ENCODE data around the gene LRRC4C. TPM values are rescaled to one million over a fixed set of nuclear protein-coding genes. Genes with fewer than 3 reads are reported as not detected.
A peak's percentile ranks its signal among the peaks of the same experiment; 100 is the strongest.

Gene LRRC4C
- total and polyA plus RNA-seq, 2 experiments from 2014 or later: 0.35 to 1.1 TPM

DNA sequence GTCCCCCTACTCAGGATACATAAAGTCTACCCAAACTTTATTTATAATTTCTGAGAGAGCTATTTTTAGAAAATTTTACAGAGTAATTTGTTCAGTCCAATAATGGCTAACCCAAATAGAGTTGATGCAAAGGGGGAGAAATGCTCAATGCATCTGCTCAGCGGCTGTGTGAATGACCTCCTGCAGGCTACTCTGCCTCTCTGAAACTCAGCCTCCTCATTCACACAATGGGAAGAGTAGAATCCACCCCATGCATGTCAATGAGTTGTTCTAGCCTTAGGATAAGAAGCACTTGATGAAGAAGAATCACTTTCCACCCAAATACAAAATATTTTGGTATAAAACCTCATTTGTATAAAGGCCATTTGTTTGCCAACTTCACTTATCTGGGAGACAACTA, 1204.0 kb downstream of the LRRC4C start:
- H4K20me1 ChIP-seq (replicated peaks; ENCODE audit: insufficient read depth): no peaks in the 10 kb centered on the region
- no peaks in the 10 kb centered on the region for H3K36me3 ChIP-seq (ENCODE audit: insufficient read depth)
- H3K27ac Mint-ChIP-seq: no peak overlapping the region
- no peaks in the 10 kb centered on the region for H3K27me3 ChIP-seq (ENCODE audit: insufficient read depth)
- H3K9me3 Mint-ChIP-seq: no peaks in the 10 kb centered on the region
- no peak overlapping the region for H3K27ac ChIP-seq (ENCODE audit: low read depth)
- ATAC-seq (peak; percentile 58), DNase-seq (ENCODE audit: low spot score) (no peak)
- no peak for TF ChIP-seq POLR2AphosphoS5 (IDR thresholded peaks at IDR 0.05; ENCODE audit: low read depth)
- no peaks in the 10 kb centered on the region for H3K36me3 Mint-ChIP-seq (ENCODE audit: low read depth)
- H3K27me3 Mint-ChIP-seq (ENCODE audit: insufficient read depth, low read depth, poor library complexity): peaks cover 2% of the 10 kb centered on the region
- H2AFZ ChIP-seq: no peak overlapping the region
- no peaks in the 10 kb centered on the region for H3K4me1 ChIP-seq (ENCODE audit: insufficient read depth)
- H3K4me3 ChIP-seq: no peak overlapping the region
- H3K4me3 Mint-ChIP-seq: no peak overlapping the region
- no peaks in the 10 kb centered on the region for H3K79me2 ChIP-seq (replicated peaks; ENCODE audit: insufficient read depth)
- 0 out of 2 replicates have a peak, but pooled peaks cover 2% of the 10 kb centered on the region for H3K9me2 ChIP-seq (ENCODE audit: insufficient read depth)
- H3F3A ChIP-seq (replicated peaks; ENCODE audit: low read depth): no peaks in the 10 kb centered on the region
- peaks cover 5% of the 10 kb centered on the region; the same call in 1 of the 3 replicates for H3K4me1 Mint-ChIP-seq
- H3K4me2 ChIP-seq: no peak overlapping the region

DNA sequence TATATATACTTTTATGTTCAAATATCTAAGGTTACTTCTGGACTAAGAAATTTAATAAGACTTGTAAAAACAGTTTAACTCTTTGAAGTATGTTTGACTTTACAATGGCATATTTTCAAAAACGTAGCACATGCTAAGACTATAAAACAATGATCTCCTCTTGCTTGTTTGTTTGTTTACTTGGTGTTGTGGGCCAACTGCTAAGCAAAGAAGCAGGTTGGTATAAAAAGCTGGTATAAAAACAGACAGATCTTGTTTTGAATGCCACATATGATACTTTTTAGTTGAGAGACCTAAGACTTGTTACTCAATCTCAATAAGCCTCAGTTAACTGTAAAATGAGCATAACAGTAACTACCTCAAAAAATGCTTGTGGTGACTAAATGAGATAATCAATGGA, 1206.3 kb downstream of the LRRC4C start:
- Mint-ChIP-seq H3K4me1 (peaks cover 6% of the 10 kb centered on the region), H3K27me3 (ENCODE audit: insufficient read depth, low read depth, poor library complexity) (peaks cover 9% of the 10 kb centered on the region), H3K27ac (no peak overlapping the region), H3K4me3 (no peak overlapping the region), H3K9me3 (no peaks in the 10 kb centered on the region), H3K36me3 (ENCODE audit: low read depth) (no peaks in the 10 kb centered on the region)
- Histone ChIP-seq H3K27me3 (ENCODE audit: insufficient read depth) (peaks cover 7% of the 10 kb centered on the region), H3F3A (replicated peaks; ENCODE audit: low read depth) (no peaks in the 10 kb centered on the region), H3K4me2 (no peak overlapping the region), H3K4me1 (ENCODE audit: insufficient read depth) (no peaks in the 10 kb centered on the region), H3K79me2 (replicated peaks; ENCODE audit: insufficient read depth) (no peaks in the 10 kb centered on the region), H2AFZ (no peak overlapping the region), H3K9me2 (ENCODE audit: insufficient read depth) (no peaks in the 10 kb centered on the region), H4K20me1 (replicated peaks; ENCODE audit: insufficient read depth) (no peaks in the 10 kb centered on the region), H3K36me3 (ENCODE audit: insufficient read depth) (no peaks in the 10 kb centered on the region), H3K27ac (ENCODE audit: low read depth) (no peak overlapping the region), H3K4me3 (no peak overlapping the region)
- no peak for DNase-seq (ENCODE audit: low spot score)
- no peak for ATAC-seq
- TF ChIP-seq ZNF114 (CRISPR knock-in tag; IDR thresholded peaks at IDR 0.05): no peak
- TF ChIP-seq REST (IDR thresholded peaks at IDR 0.05; ENCODE audit: unreplicated experiment): no peak
- TF ChIP-seq, protein P1, sequence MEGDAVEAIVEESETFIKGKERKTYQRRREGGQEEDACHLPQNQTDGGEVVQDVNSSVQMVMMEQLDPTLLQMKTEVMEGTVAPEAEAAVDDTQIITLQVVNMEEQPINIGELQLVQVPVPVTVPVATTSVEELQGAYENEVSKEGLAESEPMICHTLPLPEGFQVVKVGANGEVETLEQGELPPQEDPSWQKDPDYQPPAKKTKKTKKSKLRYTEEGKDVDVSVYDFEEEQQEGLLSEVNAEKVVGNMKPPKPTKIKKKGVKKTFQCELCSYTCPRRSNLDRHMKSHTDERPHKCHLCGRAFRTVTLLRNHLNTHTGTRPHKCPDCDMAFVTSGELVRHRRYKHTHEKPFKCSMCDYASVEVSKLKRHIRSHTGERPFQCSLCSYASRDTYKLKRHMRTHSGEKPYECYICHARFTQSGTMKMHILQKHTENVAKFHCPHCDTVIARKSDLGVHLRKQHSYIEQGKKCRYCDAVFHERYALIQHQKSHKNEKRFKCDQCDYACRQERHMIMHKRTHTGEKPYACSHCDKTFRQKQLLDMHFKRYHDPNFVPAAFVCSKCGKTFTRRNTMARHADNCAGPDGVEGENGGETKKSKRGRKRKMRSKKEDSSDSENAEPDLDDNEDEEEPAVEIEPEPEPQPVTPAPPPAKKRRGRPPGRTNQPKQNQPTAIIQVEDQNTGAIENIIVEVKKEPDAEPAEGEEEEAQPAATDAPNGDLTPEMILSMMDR (conservative IDR thresholded peaks at IDR 0.05; ENCODE audit: low read depth in 2 of 2): no peak
- no peak for TF ChIP-seq EZH2 (IDR thresholded peaks at IDR 0.05; ENCODE audit: low read depth, unreplicated experiment)
- TF ChIP-seq, protein P2, sequence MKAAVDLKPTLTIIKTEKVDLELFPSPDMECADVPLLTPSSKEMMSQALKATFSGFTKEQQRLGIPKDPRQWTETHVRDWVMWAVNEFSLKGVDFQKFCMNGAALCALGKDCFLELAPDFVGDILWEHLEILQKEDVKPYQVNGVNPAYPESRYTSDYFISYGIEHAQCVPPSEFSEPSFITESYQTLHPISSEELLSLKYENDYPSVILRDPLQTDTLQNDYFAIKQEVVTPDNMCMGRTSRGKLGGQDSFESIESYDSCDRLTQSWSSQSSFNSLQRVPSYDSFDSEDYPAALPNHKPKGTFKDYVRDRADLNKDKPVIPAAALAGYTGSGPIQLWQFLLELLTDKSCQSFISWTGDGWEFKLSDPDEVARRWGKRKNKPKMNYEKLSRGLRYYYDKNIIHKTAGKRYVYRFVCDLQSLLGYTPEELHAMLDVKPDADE (IDR thresholded peaks at IDR 0.05): no peak
- no peak for TF ChIP-seq CREB1 (CRISPR knock-in tag; IDR thresholded peaks at IDR 0.05; ENCODE audit: low read depth)
- no peak for TF ChIP-seq STAT1 (IDR thresholded peaks at IDR 0.05; ENCODE audit: unreplicated experiment)
- no peak for TF ChIP-seq POLR2AphosphoS5 (IDR thresholded peaks at IDR 0.05; ENCODE audit: low read depth)
- TF ChIP-seq NANOG (IDR thresholded peaks at IDR 0.05; ENCODE audit: borderline replicate concordance): no peak
- TF ChIP-seq JUNB (IDR thresholded peaks at IDR 0.05; ENCODE audit: unreplicated experiment): no peak
- no peak for TF ChIP-seq ZNF331 (CRISPR knock-in tag; IDR thresholded peaks at IDR 0.05; ENCODE audit: low read depth)
- no peak for TF ChIP-seq EZH2phosphoT487 (IDR thresholded peaks at IDR 0.05; ENCODE audit: unreplicated experiment)

Measured in GM23338 (cell line).